Measurements from ENCODE around the gene ZNF208. TPM values are rescaled to one million over a fixed set of nuclear protein-coding genes. Genes with fewer than 3 reads are reported as not detected.

The ZNF208 gene
- total RNA-seq, 1 donor from 2014 or later = not detected

DNA sequence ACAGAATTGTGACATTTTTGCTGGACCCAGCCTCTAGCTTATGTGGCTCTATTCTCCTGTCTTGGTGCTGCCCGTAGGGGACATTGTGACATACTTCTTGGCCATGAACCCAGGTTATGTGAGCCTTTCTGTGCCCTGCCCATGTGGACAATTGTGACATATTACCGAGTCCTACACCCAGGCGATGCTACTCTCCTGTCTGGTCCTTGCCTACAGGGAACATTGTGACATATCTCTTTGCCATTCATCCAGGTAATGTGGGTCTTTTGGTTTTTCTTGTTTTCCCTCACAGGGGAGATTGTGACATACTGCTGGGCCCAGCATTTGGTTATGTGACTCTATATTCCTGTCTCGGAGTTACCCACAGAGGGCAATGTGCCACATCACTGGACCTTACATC lies 103.2 kb downstream of the ZNF208 start:
- no peaks in the 10 kb centered on the region for H3K36me3 Mint-ChIP-seq (ENCODE audit: insufficient read depth)
- no peak for DNase-seq (ENCODE audit: low spot score, unreplicated experiment)
- no peak overlapping the region for H3K27ac Mint-ChIP-seq
- no peak for TF ChIP-seq CTCF (IDR thresholded peaks at IDR 0.05; ENCODE audit: unreplicated experiment)
- peaks cover 76% of the 10 kb centered on the region for H3K9me3 Mint-ChIP-seq (ENCODE audit: low read depth)
- no peaks in the 10 kb centered on the region for H3K27me3 Mint-ChIP-seq
- H3K4me3 Mint-ChIP-seq (ENCODE audit: low read depth) = no peak overlapping the region
- no peaks in the 10 kb centered on the region for H3K4me1 Mint-ChIP-seq (ENCODE audit: low read depth)

GRCh38 chr19:21902571-21902970 lies 108.2 kb downstream of the ZNF208 start:
- Mint-ChIP-seq H3K36me3 (ENCODE audit: insufficient read depth) (no peaks in the 10 kb centered on the region), H3K4me3 (ENCODE audit: low read depth) (no peak overlapping the region), H3K27ac (no peak overlapping the region), H3K9me3 (ENCODE audit: low read depth) (peaks cover 61% of the 10 kb centered on the region), H3K4me1 (ENCODE audit: low read depth) (no peaks in the 10 kb centered on the region), H3K27me3 (no peaks in the 10 kb centered on the region)
- DNase-seq (ENCODE audit: low spot score, unreplicated experiment) = no peak
- no peak for TF ChIP-seq CTCF (IDR thresholded peaks at IDR 0.05; ENCODE audit: unreplicated experiment)

- DNase-seq (ENCODE audit: low spot score, unreplicated experiment) = no peak
- no peaks in the 10 kb centered on the region for H3K36me3 Mint-ChIP-seq (ENCODE audit: insufficient read depth)
- TF ChIP-seq CTCF (IDR thresholded peaks at IDR 0.05; ENCODE audit: unreplicated experiment) = no peak
- no peak overlapping the region for H3K4me3 Mint-ChIP-seq (ENCODE audit: low read depth)
- no peak overlapping the region for H3K27ac Mint-ChIP-seq
- H3K9me3 Mint-ChIP-seq (ENCODE audit: low read depth) = peaks cover 65% of the 10 kb centered on the region
- H3K27me3 Mint-ChIP-seq = no peaks in the 10 kb centered on the region
- no peaks in the 10 kb centered on the region for H3K4me1 Mint-ChIP-seq (ENCODE audit: low read depth)
Measured at GRCh38 chr19:21901861-21902260, 108.9 kb downstream of the ZNF208 start.

DNA sequence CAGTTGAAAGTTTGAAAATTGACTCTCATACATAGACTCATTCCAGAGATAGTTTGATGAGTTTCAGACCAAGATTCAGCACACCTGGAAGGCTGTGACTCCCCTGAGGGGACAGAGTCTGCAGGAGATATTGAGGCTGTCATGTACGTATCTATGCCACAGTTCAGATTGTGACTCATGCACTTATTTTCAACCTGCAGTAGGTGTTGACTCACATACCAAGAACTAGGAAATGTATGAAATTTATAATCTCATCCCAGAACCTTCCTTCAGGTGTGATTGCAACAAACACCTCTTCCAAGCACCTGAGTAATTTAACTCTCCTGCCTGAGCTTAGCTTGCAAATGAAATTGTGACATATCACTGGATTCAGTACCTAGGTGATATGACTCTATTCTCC lies 110.3 kb downstream of the ZNF208 start:
- DNase-seq (ENCODE audit: low spot score, unreplicated experiment) = no peak
- Mint-ChIP-seq H3K36me3 (ENCODE audit: insufficient read depth) (no peaks in the 10 kb centered on the region), H3K4me1 (ENCODE audit: low read depth) (no peaks in the 10 kb centered on the region), H3K9me3 (ENCODE audit: low read depth) (peaks cover 68% of the 10 kb centered on the region), H3K27me3 (no peaks in the 10 kb centered on the region), H3K4me3 (ENCODE audit: low read depth) (no peak overlapping the region), H3K27ac (no peak overlapping the region)
- no peak for TF ChIP-seq CTCF (IDR thresholded peaks at IDR 0.05; ENCODE audit: unreplicated experiment)

- TF ChIP-seq CTCF (IDR thresholded peaks at IDR 0.05; ENCODE audit: unreplicated experiment) = no peak
- H3K4me3 Mint-ChIP-seq (ENCODE audit: low read depth) = no peak overlapping the region
- peaks cover 54% of the 10 kb centered on the region for H3K9me3 Mint-ChIP-seq (ENCODE audit: low read depth)
- no peaks in the 10 kb centered on the region for H3K4me1 Mint-ChIP-seq (ENCODE audit: low read depth)
- H3K36me3 Mint-ChIP-seq (ENCODE audit: insufficient read depth) = no peaks in the 10 kb centered on the region
- H3K27ac Mint-ChIP-seq = no peak overlapping the region
- DNase-seq (ENCODE audit: low spot score, unreplicated experiment) = no peak
- H3K27me3 Mint-ChIP-seq = no peaks in the 10 kb centered on the region
Measured at GRCh38 chr19:21891086-21891485, 119.7 kb downstream of the ZNF208 start.

All from progenitor cell of endocrine pancreas (in vitro differentiated cells).